GM11168 (cell line): ENCODE measurements around the gene NISCH.

Experiments
- in situ Hi-C: fragments of 300-500 bp; cut with MboI; formaldehyde crosslinking; loops from one replicate; pipeline ENCODE4 v1.12.0; 2022; ENCODE audit warnings: low sequenced_read_pairs; ENCODE audit not compliant: unreplicated experiment

Gene NISCH

GRCh38 chr3:52469001-52469400 lies 13.6 kb downstream of the NISCH start:
- in situ Hi-C loops = no loop called here

DNA sequence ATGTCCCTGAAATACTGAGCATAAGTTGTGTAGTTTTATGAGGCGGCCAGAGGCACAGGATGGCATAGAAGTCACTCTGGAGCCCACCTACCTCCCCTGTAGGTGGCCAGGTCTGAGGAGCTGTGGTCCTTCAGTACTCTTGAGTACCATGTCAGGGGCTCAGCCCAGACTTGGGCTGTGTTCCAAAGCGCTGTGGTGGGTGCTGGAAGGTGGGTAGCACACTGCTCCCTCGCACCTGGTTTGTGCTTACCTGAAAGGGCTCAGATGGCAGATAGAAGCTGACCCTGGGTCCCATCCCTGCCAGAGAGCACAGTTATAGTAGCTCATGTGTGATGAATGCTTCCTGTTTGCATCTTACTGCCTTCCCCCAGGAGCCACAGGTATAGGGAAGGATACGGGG lies 15.5 kb downstream of the NISCH start:
- in situ Hi-C loops = no loop called here

DNA sequence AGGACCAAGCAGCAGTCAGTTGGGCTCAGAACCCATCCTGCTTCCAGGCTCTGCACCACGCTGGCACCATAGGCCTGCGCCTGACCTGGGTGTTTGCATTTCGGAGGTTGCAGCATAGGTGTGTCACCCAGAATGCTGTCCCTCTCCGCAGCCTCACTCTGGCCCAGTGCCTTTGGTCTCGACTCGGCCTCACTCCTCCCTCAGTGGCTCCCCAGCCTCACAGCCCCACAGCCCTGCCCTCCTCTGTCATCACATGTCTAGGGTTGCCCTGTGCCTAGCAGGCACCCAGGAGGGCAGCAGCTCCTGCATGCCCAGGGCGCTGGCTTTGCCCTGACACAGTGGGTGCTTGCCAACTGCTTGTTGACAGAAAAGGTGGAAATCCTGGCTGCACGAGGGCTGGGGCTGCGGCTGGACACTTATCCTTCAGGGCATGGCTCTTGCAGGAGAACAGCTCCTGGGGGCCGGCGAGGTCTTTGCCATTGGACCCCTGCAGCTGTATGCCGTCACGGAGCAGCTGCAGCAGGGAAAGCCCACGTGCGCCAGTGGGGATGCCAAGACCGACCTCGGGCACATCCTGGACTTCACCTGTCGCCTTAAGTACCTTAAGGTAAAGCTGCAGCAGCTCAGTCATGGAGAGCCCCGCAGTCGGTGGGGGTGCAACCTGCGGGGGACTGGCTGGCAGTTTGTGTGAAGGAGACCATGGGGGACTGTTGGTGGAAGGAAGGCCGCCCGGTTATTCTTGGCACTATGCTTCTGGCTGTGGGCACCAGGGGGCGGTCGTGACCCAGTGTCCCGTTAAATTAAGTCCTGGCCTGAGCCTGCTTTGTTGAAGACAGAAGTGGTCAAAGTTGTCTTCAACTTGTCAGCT lies 16.2 kb downstream of the NISCH start:
- in situ Hi-C loops = no loop called here

- in situ Hi-C loops = no loop called here
These were observed 17.0 kb downstream of the NISCH start for GRCh38 chr3:52472239-52473000.

- in situ Hi-C loops = no loop called here
These were observed 17.6 kb downstream of the NISCH start for GRCh38 chr3:52473026-52473425.

DNA sequence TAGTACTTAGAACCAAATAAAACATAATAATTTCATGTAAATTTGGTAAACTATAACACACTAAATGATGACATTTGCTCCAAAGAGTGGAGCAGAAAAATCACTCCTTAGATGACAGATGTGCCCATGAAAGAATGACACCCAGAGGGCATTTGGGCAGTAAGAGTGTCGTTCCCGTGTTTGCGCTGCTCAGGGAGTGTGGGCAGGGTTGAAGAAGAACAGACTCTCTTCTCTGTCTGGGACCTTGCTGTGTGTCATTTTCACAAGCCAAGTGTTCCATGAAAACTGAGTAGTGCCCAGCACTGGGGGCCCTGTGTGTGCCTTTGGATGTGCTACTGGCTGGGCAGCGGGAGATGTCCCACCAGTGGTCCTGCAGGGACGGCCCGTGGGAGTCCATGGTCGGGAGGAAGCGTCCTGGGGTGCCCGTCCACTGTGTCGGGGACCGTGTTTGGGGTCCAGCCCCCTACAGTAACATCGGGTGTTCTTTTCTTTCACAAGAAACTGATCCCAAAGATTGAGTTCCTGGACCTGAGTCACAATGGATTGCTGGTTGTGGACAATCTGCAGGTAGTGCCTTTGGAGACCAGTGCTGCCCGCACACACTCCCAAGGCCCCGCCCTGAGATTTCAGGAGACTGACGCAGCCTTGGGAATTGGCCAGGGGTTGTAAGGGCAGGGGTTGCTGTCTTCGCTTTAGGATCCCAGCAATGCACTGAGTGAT lies 21.8 kb downstream of the NISCH start:
- in situ Hi-C loops = no loop called here

DNA sequence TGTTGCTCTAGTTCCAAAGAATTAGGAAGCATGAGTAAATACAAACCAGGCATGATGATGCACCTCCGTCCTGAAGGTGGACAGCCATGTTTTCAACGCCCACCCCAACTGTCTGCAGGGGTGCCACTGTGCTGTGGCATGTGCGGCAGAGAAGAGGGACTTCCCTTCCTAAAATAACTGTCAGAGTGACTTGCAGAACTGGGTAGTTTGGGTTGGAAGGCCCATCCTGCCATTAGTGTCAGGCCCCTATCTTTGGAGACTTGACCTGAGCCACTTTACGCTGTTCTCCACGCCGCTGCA lies 22.3 kb downstream of the NISCH start:
- in situ Hi-C loops = no loop called here

GRCh38 chr3:52479037-52479876 lies 23.9 kb downstream of the NISCH start:
- in situ Hi-C loops = no loop called here

DNA sequence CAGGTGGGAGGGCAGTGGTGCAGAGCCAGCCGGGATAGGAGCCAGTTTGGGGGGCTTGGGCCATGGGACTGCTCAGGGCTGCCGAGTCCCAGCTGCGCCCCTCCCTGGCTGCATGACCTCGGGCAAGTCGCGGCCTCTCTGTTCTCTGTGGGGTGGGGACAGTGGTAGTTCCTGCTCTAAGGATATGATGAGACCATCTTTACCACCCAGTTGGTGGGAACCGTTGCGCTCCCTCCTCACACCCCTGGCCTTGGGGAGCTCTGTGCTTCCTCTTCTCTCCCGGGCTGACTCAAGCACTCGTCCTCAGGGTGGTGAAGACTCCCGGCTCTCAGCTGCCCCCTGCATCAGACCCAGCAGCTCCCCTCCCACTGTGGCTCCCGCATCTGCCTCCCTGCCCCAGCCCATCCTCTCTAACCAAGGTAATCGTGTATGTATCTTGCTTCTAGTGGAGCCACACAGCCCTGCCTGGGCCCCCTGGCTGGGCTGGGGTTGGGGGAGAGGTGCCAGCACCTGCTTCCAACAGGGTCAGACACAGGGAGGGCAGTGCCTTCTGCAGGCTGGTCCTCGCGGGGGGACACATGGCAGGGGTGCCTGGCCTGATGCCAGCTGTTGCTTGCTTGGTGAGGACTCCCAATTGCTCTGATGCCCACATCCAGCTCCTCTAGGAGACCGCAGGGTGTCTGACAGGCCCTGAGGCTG lies 24.6 kb downstream of the NISCH start:
- in situ Hi-C loops = no loop called here

DNA sequence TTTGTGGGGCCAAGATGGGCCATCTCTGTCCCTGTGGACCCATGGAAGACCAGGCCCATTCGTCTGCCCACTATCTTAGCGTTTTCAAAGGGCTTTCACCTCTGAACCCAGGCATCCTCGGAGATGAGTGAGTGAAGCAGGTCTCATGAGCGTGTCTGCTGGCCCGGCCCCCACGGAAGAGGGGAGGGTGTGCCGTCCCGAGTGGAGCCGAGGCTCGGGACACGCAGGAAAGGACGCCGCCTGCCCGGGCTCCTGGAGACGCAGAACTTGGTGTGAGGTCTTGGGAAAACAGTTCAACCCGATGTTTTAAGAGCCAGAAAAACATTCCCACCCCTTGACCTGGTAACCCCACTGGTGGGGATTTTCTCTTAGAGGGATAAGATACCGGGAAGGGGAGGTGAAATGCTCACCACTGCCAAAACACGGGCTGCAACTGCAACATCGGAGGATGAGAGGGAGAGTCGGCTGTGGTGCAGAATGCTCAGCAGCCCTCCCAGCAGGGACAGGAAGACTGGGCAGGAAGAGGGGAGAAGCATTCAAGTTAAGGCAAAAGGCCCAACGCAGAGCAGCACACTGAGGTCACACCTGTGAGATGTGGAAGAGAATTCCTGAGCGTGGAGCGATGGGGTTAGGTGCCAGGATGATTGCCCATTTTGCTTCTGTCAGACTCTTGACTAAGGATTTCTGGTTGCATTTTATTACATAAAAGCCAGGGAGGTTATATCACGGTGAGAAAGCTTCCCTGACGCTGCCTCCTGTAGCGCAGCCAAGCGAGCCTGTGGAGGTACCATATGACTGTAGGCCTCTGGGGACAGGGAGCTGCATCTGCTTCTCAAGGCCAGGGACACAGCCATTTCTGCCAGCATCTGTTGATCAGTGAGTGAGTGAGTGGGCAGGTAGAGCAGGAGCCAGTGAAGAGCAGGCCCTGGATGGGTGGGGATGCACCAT lies 25.6 kb downstream of the NISCH start:
- in situ Hi-C loops = no loop called here

- in situ Hi-C loops = no loop called here
These were observed 26.6 kb downstream of the NISCH start for GRCh38 chr3:52481819-52482521.

DNA sequence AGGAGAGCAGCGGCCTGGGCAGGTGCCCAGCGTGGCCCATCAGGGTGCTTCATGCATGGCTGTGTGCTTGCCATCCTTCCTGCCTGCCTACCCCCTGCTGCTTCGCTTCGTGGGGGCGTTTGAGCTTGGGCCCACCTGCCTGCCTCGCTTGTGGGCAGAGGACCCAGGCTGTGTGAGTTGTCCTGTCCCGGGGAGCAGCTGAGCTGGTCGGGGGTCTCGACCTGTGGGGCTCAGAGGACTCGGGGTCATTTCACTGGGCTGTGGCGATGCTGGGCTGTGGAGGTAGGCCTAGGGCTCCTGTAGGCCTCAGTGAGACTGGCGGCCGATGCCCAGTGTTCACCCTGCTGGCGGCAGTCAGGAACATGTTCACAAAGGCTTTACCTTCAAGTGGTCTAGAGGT lies 27.7 kb downstream of the NISCH start:
- in situ Hi-C loops = no loop called here

- in situ Hi-C loops = no loop called here
These were observed 28.4 kb downstream of the NISCH start for GRCh38 chr3:52483577-52484381.

DNA sequence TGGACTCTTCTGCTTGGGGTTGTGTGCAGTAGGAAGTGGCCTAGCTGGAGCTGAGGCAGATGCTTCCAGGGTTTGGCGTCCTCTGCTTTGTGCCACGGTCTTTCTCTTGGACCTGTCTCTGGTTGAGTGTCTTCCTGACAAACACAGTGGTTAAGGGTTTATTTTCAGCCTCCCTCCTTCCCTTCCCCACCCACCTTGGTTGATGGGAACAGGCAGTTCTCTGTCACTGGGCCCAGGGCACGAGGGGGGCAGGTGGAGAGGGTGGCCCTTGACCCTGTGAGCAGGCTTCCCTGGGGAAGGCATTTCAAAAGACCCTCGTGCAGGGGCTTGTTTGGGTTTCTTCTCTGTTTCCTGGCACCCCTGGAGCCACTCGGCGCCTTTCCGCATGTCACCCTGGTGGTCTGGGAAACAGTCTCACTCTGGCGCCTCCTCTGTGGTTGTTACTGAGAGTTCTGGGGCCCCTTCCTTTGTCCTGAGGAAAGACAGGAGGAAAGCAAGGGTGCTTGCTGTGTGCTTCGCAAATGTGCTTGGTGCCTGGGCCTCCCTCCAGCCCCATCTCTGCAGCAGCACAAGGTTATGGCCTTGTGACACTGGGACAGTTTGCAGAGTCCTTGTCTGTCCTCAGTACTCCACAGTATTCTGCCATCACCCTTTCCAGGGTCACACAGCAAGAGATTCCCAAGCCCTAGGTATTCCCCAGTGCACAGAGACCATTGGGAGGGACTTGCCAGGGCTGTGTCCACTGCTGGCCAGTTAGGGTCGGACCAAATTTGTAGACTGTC lies 29.5 kb downstream of the NISCH start:
- in situ Hi-C loops = no loop called here

DNA sequence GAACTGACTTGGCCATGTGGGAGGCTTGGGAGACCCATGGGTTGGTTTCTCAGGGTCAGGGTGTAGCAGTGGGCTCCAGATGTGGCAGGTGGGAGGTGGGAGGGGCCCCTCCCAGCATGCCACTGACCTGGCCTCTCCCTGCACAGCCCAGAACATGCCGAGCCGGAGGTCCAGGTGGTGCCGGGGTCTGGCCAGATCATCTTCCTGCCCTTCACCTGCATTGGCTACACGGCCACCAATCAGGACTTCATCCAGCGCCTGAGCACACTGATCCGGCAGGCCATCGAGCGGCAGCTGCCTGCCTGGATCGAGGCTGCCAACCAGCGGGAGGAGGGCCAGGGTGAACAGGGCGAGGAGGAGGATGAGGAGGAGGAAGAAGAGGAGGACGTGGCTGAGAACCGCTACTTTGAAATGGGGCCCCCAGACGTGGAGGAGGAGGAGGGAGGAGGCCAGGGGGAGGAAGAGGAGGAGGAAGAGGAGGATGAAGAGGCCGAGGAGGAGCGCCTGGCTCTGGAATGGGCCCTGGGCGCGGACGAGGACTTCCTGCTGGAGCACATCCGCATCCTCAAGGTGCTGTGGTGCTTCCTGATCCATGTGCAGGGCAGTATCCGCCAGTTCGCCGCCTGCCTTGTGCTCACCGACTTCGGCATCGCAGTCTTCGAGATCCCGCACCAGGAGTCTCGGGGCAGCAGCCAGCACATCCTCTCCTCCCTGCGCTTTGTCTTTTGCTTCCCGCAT lies 31.8 kb downstream of the NISCH start:
- in situ Hi-C loops = no loop called here
